OCI-M2 (cell line): ENCODE data around the gene MBD2.
"Not testable (repeated sequence)": the region's sequence is repeated elsewhere in the genome, so short reads cannot be mapped to it uniquely, and the experiment has no call there.

Source experiments
- DNase-seq: peaks from one replicate; lab custom pipeline; 2025; ENCODE audit not compliant: unreplicated experiment; lab: John Stamatoyannopoulos, UW

Gene MBD2

DNA sequence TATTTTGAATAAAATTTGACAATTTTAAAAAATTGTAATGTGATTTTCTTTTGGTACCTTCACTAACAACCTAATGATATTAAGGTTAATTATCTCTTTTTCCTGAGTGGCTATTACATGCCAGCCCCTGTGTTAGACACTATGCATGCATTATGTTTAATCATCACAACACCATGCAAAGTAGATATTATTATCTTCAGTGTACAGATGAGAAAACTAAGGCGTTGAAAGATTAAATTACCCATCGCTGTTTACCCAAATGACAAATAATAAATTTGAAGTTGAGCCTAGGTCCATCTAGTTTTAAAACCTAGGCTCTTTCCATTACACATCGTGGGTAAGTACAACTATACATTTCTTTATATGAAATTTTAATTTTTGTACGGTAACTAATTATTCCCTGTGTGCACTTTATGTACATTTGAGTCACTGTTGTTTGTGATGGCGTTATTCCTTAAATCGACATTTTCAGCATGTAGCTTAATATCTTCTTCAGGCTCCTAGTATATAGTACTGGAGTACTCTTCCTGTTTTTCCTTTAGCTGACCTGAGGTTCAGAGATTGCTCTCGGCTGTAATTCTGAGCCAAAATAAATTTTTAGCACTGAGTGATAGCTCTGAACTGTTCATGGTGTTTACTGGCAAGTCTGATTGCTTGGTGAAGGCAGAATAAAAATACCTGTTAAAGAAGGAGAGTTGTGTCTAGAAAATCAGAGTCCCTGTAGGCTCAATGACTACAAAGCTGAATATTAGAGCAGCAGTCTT lies 13.9 kb upstream of the MBD2 start:
- DNase-seq = no peak

DNA sequence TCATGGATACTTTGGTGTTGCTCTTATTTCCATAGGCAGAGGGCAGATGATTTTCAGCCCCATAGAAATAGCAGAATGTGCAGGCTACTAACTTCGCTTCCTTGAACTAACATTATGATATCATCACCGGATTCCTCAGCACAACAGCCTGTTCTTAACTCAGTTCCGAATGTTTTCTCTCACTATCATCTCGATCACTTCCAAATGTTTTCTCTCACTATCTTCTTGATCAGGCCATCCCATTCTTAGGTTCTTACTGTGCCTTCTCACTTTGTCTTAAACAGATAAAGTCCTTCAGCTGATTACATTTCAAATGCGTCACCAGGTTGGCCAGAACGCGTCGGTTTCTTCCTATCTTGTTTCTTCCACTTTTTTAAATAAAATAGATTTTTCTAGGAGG lies 11.4 kb upstream of the MBD2 start:
- DNase-seq = no peak

DNA sequence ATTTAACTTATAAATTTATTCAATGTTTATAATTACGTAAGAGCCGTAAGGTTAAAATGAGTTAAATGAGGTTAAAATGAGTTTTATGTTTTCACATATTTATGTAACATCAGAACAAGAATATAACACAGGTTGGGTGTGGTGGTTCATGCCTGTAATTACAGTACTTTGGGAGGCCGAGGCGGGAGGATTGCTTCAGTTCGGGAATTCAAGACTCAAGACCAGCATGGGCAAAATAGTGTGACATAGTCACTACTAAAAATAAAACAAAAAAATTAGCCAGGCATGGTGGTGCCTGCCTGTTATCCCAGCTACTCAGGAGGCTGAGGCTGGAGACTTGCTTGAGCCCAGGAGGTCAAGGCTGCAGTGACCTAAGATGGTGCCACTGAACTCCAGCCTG lies 9.3 kb upstream of the MBD2 start:
- DNase-seq = no peak

DNA sequence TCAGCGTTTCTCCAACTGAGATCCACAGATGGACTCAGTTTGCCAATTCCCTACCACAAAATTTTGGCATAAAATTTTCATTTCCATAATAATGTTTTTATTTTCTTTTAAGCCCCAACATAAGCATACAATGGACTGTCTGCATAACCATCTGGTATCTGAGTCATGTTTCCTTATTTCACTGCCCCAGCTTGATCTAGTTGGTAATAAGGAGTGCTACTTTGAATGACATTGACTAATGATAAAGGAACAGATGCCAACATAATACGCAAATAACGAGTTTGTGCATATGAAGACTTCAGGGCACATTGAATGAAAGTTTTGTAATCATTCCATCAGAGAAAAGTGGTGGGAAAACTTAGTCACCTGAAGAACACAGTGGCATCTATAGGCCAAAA lies 8.8 kb upstream of the MBD2 start:
- DNase-seq = no peak

- DNase-seq = no peak
Observed at GRCh38 chr18:54232485-54233227, 8.2 kb upstream of the MBD2 start.

DNA sequence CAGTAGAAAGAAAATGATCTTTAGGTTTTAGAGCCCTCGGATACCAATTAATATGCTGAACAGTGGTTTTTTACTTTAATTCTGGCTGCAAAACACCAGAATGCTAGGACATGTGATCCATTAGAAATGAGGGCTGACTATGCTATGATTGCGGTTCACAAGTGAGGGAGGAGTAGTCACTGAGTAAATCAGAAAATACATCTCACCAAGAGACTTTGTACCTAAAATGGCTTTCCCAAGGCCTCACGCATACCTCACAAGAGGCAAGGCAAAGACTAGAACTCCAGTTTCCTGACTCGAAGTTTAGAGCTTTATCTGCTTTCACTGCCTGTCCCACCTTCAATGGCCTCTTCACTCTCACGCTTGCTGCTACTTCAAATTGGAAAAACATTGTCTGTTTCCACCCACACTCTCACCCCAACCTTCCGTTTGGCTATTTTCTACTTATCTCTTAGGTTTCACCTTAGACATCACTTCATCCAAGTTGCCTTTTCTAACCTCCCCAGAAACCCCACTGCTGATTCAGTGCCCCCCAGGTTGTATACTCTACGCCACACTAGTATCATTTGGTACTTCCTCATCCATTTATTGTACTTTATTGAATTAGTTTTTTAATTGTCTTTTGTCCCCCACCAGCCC lies 5.1 kb upstream of the MBD2 start:
- DNase-seq = no peak

DNA sequence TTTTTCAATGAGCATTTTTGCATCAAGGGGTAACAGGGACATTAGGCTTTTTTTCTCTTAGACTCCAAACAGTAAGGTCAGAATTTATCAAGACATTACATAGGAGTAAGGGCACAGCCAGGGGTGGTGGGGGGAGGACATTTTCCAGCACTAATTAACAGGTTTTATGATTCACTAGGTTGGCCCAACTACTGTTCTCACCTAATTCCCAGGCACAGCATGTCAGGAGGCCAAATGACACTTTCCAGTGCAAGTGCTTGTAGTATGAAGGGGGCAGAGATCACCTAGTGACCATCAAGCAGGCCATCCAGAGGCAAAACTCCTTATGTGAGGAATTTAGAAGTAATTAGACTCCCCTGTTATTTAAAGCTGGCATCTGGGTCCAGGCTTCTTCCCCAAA lies 3.9 kb upstream of the MBD2 start:
- no peak for DNase-seq

DNA sequence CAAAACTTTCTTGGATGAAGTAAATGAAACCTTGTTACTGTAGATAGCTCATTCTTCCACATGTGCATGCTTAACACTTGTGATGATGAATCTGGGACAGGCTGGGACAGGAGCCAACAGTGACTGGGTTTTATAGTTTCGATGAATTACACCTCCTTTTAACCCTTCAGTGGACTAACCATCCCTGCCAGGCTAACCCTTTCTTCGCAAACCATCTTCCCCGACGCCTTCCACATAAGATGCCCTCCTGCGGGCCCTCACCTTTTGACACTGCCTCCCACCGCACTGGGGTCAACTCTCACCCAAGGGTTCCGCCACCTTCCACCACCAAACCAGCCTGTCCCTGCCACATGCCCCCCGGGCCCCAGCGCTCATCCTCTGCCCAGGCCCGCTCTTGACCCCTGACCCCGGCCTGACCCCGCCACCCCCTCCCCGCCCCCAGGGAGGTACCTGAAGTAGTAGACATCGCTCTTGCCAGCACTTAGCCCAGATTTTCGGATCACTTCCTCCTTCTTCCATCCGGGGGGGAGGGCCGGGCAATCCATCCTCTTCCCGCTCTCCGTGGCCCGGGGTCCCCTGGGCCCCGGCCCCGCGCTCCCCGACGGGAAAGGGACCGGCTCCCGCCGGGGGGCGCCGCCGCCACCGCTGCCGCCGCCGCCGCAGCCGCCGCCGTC lies 764 bp downstream of the MBD2 start:
- no peak for DNase-seq

DNA sequence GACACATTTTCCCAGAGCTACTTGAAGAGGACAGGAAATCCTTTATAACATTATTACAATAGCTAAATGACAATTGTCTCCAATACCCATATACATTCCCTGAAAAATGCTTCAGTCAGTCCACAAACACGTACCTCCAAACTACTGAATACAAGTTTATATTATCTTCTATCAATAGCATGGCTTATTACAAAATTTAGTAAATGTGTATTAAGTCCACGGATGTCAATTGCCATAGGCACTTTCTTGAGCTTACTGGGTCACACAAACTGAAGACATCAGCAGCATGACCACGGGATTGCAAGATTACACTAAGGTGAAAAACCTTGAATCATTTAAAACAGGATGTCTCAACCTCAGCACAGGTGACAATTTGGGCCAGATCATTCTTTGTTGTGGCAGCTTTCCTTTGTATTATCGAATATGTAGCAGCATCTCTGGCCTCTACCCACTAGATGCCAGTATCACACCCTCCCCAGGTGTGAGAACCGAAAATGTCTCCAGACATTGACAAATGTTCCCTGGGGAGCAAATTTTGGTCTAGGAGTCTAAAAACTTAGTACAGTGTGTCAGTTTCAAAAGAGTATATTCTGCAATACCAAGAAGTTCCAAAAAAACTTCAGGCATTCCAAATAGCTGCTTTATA lies 1.4 kb downstream of the MBD2 start:
- no peak for DNase-seq

GRCh38 chr18:54220406-54220805 lies 4.1 kb downstream of the MBD2 start:
- no peak for DNase-seq

- DNase-seq = not testable (repeated sequence)
Observed at GRCh38 chr18:54218803-54219202, 5.7 kb downstream of the MBD2 start.

DNA sequence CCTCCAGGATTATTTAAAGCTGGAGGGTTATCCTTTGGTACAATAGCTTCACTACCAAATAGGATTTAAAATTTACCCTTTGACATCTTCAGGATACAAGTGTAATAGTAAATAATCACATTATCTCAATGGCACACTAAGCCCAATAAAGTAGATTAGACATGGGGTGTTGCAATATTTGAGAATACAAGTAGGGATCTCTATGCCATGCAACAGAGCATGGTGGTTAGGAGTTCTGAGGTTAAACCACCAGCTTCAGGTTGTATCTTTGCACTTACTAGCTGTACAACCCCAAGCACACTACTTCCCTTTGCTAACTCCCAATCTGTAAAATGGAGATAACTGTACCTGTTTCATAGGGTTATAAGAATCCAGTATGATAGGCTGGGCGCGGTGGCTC lies 6.2 kb downstream of the MBD2 start:
- DNase-seq = no peak

- DNase-seq = no peak
Observed at GRCh38 chr18:54217624-54218023, 6.8 kb downstream of the MBD2 start.

DNA sequence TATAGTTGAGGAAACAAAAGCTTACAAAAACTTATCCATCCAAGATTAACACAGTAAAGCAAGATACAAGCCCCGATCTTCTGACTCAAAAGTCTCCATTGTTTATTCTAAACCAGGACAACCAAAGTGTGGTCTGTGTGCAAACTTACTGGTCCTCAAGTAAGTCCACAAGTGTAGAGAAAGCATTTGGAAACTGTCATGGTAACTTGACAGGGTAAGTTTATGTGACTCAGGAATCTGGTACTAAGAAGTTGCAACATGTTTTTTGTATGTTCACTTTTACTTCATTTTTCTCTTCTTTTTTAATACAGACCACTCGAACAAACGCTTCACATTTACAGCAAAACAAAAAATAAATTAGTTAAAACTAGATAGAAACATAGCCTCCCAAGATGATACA lies 9.4 kb downstream of the MBD2 start:
- DNase-seq = no peak

GRCh38 chr18:54210463-54210862 lies 14.0 kb downstream of the MBD2 start:
- no peak for DNase-seq

- no peak for DNase-seq
Observed at GRCh38 chr18:54209471-54210180, 14.8 kb downstream of the MBD2 start.

GRCh38 chr18:54206447-54206846 lies 18.0 kb downstream of the MBD2 start:
- DNase-seq = no peak

DNA sequence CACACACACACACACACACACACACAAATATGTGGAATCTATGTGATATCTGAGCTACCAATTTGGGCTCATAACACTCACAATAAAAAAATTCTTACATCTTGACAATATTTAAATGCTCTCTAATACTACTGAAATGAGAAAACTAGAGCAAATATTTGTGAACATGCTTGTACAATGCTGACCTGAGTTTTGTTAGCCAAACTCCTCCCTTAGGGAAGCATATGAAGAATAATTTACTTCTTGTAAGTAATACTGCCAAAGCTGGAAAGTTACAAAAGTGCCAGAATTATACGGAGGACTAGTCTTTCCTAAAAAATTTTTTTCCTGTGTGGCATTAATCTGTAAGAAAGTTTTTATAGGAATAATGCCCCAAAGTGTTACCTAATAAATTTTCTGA lies 18.5 kb downstream of the MBD2 start:
- no peak for DNase-seq

- not testable (repeated sequence) for DNase-seq
Observed at GRCh38 chr18:54205448-54205847, 19.0 kb downstream of the MBD2 start.

- DNase-seq = no peak
Observed at GRCh38 chr18:54204883-54205282, 19.6 kb downstream of the MBD2 start.

DNA sequence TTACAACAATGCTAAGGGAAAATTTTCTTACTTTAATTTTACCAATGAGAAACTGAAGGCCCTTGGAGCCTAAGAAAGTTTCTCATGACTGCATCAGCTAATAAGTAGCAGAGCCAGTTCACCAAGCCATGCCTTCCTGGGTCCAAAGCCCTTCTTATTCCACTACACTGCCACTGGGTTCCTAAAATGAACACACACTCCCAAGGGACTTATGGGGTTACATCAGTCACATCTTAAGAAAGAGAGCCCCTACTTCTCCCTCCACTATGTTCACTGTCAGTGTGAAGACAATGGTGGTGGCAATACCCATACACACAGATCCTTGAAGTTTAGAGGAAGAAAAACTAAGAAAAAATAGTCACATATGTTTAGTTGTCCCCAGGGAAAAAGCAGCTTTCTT lies 20.6 kb downstream of the MBD2 start:
- no peak for DNase-seq
